NCI-H1930 (cell line): ENCODE data around the gene APBB2.

Experiments used
- DNase-seq, 2 experiments: peaks; one replicate each; lab custom pipeline; 2025; lab: John Stamatoyannopoulos, UW

APBB2 gene

DNA sequence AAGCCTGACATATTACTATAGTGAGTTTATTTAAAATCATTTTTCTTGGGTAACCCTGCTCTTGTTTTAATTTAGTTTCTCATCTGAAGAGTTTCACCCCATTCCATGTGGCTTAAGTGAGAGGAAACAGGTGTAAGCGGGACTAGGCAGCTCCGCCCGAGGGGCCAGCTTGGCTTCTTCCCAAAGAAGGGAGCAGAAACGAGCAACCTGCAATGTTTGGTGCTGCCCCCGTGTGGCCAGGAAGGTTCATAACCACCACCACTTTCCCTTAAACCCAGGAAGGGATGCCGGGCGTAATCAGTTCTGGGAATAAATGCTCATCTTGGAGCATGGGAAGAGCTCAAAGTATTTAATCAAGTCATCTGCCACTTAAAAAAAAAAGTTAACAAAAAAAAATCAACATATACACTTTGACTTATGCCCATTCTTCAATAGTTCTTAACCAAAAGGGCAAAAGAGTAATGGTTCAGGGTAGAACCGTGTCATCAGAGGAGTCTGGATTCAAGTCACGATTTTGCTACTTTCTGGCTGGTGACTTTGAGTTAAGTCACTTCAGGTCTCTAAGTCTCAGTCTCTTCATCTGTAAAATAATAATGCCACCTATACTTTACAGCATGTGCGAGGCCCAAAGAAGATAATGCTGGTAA is 316.7 kb downstream of the APBB2 start:
- DNase-seq, result peak; percentile 46 to 64

DNA sequence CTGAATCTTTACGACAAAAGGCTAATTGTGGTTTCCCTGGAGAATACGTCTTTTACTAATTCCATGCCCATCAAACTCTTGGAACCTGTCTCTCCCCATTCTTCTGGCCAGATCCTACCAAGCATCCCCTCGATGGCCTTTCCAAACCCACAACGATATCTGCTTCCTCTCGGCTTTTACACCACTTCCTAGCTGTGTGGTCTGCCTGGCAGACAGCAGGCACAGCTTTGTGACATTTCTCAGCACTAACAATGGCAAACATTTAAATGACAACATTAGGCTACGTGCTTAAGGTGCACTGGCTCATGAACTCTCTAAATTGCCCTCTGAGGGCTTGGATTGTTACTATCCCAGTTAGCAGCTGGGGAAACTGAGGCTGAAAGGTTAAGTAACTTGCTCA is 323.6 kb downstream of the APBB2 start:
- no peak for DNase-seq

DNA sequence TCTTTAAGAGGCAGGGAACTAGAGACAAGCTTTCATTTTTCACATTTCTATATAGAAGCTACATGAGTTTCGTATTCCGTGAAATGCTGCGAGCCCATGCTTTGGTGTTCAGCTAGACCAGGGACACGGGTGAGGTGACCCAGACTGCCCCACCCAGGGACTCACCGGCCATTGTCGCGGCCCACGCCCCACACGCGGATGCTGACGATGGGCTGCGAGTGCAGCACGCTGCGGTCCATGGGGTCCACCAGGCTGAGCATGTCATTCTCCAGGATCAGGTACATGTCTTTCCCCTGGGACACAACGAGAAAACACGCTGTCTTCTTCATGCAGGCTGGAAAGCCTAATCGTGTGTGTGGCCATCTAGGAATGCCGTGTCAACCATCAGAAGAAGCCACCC is 324.1 kb downstream of the APBB2 start:
- no peak for DNase-seq

DNA sequence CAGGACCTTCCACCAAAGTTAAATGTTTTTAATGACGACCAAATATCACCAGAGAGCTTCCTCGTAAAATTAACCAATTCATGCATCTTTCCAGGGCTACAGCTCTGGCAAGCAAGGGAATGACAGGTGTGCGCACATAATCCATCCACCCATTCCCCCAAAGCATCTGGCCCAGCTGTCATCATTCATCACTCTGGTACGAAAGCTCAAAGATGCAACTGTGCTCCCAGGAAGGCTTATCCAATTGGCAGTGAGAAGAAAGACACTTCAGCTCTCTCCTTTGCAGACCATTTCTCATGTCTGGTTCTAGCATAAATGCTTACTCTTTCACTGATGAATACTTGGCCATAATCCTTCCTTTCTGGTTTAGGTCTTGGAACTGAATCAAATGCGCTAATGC is 325.4 kb downstream of the APBB2 start:
- no peak for DNase-seq

DNA sequence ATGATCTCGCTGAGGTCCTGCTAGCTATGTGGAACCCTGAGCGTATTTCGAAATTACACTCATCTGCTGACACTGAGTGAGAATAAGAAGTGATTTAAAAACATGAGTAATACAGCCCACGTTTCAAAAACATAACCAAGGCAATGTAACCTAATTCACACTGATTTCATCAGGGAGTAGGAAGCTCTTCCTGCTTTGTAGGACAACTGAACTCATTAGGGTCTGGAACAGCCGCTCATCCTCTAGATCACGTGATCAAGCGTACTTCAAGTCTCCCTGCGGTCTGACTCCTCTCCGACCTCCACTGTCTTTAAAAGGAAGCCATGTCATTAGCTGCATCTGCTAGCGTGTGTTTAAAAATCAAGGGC is 326.6 kb downstream of the APBB2 start:
- no peak for DNase-seq

DNA sequence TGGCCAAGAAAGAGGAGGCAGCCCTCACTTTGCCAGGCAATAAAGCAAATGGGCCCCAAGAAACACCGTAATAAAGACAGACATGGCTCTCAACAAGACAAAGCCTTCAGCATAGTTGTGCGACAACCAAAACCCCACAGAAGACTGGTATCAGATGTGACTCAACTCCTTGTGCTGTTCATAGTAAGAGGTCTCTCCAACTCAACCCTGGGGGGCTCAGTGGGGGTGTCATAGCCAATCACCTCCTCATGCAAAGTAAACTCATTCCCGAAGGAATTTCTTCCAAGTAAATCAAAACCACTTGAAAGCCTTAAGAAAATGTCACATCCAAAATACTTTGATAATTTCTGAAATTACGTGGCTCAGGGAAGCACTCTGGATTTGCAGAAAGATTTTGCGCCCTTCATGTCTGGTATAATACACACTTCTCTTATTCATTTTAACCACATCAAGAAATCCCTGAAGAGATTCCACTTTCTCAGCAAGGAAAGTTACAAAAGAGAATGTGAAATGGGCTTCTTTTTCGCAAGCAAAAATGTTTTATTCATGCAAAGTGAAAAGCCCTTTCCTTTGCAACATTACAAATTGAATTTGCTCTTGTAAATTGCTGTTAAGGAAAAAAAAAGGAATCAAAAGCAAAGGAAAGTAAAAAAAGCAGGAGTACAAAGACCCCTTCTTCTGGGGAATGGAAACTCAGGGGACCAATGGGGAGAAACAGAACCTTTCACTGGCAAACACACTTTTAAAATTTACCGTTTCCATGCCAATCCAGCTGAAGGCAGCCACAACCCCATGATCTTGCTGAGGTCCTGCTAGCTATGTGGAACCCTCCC is 327.2 kb downstream of the APBB2 start:
- no peak for DNase-seq

DNA sequence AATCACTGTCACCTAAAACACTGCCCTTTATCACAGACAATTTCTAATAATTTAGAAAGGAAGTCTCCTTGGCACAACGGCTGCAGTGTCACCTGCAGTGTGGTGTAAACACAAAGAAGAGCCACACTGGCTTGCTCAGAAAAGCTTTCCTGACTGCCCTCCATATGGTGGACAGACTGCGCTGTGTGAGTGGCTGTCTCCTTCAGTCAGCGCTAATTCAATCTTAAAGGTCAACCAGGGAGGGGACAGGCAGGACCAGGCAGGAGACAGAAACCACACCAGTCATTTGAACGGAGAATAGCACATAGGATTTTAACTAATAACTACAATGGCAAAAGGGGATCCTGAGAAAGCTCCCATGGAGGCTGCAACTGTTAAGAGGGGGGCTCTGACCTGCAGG is 332.5 kb downstream of the APBB2 start:
- DNase-seq, result no peak

DNA sequence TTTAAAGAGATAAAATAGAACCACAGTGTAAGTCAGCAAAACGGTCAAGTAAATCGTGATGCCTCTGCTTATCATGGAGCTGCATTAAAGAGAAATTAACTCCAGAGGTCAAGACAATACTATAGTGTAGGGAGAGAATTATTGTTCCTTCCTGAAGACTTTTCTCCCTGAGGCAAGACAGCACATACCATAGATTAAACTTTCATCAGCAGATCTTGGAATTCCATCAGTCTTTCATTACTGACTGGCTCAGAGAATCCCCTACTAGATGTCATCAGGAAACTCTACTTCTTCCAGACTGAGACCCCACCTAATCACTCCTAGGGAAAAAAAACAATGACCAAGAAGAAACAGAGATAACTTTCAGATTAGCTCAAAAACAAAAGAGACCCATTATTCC is 333.2 kb downstream of the APBB2 start:
- DNase-seq, result no peak

DNA sequence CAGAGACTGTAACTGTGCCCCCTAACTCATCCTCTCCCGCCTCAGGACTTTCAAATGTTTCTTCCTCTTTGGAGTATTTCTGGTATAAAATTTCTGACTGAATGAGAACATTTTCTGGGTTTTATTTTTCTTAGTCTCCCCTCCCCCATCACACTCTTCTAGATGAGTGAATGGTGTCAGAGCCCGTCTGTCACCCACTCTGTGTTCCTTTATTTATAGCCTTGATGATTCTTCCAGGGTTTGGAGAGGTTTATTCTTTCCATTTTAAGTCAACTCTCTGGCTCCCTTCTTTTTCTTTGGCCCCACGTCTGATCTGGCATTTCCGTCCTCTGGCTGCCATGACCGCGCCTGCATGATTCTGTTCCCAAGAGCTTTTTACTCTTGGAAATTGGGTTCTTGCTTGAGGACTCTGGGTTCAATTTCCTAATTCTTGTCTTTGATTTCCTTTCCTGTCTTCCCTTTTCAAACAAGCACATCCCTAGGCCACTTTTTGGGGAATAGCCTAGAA is 335.7 kb downstream of the APBB2 start:
- no peak for DNase-seq

DNA sequence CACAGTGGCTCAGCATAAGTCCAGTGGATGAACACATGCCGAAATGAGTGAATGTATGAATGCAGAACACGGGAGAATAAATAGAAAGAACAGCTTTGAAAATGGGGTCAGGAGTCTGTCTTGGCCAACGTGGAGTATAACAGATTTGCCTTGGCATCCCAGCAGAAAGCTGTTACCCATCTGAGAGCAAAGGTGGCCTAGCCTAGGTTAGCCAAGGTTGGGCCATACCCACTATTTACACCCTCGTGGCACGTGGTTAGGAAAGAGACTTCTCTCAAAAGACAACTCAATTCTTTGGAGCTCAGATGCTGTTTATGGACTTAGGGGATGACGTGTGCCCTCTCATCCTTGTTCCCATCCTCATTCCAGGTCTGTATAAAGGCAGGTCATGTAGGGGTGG is 337.3 kb downstream of the APBB2 start:
- no peak for DNase-seq

DNA sequence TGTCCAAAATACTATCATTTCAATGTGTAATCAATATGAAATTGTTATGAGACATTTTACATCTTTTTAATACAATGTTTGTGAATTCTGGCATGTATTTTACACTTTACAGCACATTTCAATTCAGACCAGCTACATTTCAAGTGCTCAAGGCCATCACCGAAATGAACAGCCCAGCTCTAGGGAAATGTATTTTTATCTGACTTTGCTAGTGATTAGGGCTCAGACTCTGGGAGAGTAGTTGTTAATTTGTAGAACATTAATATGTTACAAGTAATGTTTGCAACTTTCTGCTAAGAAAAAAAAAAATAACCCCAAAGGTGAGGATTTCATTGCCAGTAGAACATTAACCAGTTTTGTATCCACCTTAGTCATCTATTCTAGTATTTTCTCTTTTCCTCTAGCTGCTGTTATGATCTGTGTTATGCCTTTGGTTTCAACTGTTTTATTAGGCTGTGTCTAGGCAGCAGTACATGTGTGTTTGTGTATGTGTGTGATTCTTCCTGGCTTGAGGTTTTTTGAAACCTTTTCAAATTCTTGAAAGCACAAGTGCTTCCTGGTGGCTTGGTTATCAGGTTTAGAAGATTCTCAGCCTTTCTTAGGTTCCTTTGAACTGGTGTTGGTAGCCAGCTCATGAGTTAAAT is 338.7 kb downstream of the APBB2 start:
- DNase-seq, result no peak

DNA sequence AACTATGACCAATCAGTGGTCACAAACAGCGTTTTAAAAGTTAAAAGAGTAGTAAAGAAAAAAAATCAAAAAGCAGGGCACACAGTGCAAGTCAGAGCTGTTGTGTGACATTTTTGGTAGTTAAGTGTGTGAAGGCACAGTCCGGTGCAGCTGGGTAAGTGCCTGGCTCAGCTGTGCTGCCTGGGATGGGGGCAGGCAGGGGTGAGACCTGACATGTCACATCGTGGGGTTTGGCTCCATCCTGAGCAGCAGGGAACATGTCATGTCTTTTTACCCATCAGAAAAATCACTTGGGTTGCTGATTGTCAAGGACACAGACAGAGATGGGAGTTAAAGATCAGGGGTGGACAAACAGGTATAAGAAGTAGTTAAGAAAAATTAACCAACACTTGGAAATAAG is 339.4 kb downstream of the APBB2 start:
- no peak for DNase-seq

DNA sequence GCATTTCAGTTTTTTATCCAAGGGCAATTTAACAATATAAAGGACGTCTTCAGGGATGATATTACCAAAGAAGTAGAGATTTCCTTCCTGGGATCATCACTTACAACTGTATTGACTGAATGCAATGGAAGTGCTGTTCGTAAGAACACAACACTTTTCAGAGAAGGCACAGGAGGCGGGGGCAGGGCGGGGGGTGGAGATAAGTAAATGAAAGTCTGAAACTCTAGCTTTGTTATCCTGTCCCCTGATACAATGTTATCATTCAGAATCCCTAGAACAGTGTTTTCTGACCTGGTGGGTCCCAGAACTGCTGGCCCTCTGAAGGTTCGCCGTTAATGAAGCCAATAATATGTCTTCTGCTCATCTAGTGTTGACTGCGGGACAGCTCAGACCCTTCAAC is 340.0 kb downstream of the APBB2 start:
- DNase-seq, result no peak

DNA sequence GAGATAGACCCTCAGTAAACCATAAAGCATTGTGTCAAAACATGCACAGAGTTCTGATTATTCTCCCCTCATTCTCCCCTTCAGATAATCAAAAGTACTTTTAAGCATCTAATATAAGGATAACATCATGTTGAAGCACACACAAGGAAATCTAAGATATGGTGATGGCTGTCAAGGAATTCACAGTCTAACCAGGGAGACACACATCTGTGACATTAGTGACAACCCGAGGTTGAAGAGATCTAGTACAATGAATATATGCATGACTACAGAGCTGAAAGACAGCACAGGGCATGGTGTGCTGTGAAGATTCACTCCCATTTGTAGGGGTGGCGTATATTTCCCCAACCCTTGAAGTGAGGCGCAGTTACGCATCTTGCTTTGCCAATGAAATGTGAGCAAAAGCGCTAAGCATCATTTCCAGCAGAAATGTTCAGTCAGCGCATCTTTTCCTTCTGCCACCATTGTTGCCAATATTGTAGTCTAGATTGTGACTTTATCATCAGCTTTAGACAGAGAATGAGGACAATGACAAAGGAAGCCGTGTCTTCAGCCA is 342.6 kb downstream of the APBB2 start:
- DNase-seq, result no peak

DNA sequence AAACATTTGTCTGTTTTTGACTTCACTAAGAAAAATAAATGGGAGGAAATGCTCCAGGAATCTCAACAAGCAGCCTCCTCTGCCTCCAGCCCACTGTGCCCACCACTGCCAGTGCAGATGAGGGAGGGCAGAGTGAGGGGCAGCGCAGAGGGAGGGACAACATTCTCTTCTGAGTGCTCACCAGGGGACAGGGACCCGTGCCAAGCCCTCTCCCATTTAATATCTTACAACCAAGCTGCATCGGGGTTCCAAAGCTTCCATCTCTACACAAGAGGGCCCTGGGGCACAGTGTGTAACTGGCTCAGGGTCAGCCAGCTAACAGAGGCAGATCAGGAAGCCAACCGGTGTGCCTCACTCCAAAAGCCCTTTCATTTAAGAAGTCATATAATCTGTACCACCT is 344.2 kb downstream of the APBB2 start:
- DNase-seq, result no peak

DNA sequence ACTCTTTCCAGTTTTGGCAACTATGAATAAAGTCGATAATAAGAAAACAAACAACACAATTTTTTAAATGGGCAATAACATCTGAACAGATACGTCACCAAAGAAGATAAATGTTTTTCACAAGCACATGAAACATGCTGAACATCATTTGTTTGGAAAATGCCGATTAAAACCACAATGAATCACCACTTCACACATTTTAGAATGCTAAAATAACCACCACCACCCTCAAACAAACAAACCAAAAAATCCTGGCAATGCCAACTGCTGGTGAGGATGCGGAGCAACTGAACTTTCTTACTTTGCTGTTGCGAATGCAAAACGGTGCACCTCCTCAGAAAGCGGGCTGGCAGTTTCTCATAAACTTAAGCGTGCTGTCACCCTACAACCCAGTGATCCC is 348.6 kb downstream of the APBB2 start:
- no peak for DNase-seq

DNA sequence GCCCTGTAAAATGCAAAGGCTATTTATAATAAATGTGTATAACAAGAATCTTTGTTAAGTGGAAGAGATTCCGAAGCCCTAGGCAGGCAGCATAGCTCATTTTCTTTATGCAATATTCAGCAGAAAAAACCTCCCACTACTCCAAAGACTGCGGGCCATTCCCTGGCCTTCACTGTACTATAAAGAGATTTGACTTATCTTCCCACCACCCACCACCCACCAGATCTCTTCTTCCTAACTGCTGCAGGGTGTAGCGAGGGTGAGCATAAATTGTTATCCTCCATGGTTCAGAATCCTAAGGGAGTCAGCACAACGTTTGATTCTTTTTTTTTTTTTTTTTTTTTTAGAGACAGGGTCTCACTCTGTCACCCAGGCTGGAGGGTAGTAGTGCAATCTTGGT is 349.8 kb downstream of the APBB2 start:
- DNase-seq, result no peak

DNA sequence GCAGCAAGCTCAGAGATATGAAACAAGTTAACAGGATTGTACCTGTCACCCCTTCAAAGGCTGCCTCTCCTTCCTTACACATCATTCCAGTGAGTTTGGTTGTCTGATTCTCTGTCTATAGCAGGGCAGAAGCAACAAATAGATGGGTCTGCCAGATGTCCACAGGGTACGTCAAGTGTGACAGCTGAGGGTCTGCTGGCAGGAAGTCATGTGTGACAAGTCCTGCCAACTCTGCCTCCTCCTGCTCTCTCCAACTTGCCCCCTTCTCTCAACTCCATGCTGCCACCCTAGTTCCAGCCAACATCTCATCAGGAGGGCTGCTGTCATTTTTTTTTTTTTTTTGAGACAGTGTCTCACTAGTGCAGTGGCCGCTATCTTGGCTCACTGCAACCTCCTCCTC is 355.4 kb downstream of the APBB2 start:
- no peak for DNase-seq

DNA sequence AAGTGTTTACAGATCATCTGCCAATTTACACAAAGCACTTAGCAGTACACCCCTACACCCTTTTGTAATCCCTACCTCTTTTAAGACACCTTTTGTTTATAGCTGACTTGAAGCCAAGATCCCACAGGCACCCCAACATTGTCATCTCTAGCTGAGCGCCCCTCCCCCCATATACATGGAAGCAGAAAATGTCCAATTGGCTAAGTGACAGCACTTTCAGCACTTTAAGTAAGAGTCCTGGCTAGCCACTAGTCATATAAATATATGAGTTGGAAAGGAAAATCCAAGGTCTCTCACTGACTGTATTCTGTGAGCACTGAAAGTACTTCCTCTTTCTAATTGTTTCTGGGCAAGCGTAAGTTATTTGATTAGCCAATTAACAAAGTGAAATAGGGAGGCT is 356.4 kb downstream of the APBB2 start:
- DNase-seq, result no peak

DNA sequence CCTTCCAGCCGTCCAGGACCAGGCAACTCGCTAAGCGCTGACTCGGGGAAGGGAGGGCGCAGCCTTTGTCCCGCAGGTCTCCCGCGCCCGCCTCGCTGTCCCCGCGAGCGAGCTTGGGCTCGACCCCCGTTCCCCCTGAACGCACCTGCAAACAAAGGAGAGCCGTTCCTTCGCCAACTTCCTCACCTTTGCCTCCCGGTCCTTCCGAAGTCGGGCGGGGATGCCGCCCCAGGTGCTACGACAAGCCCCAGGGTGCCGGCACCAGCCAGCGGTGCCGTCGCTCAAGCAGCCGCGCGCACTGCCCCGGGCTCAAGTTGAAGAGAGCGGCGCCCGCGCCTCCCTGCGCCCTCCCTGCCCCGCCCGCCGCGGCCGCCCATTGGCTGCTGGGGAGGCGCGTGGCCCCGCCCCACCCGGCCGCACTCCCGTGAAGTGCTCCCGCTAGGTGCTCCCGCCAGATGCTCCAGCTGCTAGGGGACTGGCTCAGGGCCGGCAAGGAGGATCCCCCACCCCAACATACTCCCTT is 357.4 kb downstream of the APBB2 start:
- DNase-seq, result no peak

DNA sequence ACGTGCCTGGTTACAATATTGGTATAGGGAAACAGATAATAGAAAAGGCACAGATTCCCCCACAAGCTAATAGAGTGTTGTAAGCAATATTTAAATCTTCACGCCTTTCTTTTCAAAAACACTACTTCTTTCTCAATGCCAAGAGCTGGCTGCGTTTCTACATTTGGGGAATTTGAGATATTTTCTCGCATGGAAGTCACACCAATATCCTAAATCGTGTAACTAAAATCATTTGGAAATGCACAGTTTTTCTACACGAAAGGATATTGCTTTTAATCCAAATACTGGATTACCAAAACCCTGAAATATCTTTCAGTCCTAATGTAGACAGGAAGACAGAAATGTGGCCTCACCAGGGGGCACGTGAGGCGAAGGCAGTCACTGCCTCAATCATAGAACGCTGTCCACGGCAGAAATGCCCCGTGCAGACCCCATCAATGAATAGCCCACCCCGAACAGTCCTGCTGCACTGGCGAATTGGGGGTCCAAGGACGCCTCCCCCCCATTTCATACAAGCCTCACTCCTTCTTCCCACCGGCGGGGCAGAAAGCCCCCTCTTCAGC is 358.0 kb downstream of the APBB2 start:
- no peak for DNase-seq

DNA sequence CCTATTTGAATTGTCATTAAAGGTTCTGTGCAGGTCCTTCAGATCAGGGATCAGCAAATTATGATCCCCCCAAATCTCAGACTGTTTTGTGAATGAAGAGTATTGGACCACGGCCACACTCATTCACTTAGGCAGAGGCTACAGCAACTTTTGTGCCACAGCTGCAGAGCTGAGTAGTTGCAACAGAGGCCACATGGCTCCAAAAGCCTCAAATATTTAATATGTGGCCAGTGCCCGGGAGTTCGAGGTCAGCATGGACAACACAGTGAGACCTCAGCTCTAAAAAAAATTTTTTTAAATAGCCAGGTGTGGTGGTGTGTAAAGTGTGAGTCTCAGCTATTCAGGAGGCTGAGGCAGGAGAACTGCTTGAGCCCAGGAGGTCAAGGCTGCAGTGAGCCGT is 363.8 kb downstream of the APBB2 start:
- no peak for DNase-seq
